Measurements from ENCODE around the gene DOHH.

- TF ChIP-seq POLR2A (IDR thresholded peaks at IDR 0.05; ENCODE audit: low read depth, low read length) (no peak), POLR2AphosphoS5 (IDR thresholded peaks at IDR 0.05; ENCODE audit: low read depth, low read length) (no peak)
These were observed 45.0 kb downstream of the DOHH start for GRCh38 chr19:3455393-3455955.
